Measurements from ENCODE around the gene MYH10.

DNA sequence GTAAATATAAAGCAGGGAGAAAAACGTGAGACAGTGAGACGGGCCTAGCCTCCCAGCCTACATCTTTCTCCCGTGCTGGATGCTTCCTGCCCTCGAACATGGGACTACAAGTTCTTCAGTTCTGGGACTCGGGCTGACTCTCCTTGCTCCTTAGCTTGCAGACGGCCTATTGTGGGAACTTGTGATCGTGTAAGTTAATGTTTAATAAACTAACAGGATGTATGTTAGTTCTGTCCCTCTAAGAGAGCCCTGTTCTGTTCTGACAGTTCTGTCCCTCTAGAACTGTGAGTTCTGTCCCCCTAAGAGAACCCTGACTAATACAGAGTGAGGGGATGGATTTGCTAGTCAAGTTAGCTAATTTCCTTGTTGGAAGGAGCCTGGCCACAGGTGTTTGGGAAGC is 16.7 kb upstream of the MYH10 start:
- TF ChIP-seq, protein P1, sequence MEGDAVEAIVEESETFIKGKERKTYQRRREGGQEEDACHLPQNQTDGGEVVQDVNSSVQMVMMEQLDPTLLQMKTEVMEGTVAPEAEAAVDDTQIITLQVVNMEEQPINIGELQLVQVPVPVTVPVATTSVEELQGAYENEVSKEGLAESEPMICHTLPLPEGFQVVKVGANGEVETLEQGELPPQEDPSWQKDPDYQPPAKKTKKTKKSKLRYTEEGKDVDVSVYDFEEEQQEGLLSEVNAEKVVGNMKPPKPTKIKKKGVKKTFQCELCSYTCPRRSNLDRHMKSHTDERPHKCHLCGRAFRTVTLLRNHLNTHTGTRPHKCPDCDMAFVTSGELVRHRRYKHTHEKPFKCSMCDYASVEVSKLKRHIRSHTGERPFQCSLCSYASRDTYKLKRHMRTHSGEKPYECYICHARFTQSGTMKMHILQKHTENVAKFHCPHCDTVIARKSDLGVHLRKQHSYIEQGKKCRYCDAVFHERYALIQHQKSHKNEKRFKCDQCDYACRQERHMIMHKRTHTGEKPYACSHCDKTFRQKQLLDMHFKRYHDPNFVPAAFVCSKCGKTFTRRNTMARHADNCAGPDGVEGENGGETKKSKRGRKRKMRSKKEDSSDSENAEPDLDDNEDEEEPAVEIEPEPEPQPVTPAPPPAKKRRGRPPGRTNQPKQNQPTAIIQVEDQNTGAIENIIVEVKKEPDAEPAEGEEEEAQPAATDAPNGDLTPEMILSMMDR (IDR thresholded peaks at IDR 0.05; ENCODE audit: low read length), result no peak
- TF ChIP-seq EZH2 (IDR thresholded peaks at IDR 0.05; ENCODE audit: borderline replicate concordance, low read length), result no peak

Measured in OCI-LY1 (cell line).